ENCODE measurements around the gene PFKM.

The PFKM gene

DNA sequence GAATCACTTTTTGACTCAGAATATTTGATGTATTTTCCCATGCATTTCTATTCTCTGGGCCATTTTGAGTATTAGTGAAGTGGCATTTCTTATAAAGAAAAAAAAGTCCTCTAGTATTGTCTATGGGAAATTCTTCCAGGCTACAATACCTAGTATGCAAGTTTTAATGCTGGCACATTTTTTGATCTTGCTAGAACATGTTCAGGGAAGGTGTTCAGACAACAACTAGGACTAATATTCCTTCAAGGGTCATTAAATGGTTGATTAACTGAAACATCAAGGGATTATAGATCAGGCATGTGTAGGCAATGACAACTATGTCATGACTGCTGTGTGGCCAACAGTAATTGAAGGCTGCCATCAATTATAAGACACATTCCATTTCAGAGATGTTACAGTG, 71.9 kb downstream of the PFKM start:
- no peak for DNase-seq

DNA sequence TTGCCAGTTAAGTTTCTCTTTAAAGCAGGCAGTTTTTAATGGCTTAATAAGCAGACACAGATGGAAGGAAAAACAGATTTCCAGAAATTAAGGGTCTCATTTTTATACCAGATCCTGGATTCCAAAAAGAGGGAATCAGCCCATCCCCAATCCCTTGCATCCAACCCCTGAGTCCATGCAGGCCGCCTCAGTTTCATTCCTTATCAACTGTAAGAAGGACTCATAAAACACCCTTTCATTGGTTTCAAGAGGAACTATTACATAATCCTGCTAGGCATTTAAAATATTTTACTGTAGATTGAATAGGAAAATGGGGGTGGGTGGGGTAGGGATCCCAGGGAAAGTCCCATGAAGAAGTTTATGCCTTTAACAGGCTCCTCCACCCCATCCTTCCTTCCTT, 73.7 kb downstream of the PFKM start:
- no peak for DNase-seq

DNA sequence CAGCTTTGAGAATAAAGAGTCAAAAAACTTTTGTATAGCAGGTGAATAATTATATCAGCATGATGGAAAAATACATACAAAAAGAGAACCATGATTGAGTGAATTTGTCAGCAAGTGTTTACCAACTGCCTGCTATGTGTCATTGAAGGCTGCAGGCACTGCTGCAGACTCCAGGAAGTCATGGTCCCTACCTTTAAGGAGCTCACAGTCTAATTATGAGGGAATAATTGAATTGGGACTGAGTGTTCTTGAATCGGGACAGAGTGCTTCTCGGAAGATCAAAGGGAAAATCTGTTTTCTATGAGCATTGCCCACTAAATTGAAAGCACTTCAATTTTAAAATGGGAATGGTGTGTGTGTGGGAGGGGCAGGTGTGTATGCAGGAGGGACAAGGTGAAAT, 74.5 kb downstream of the PFKM start:
- no peak for DNase-seq

DNA sequence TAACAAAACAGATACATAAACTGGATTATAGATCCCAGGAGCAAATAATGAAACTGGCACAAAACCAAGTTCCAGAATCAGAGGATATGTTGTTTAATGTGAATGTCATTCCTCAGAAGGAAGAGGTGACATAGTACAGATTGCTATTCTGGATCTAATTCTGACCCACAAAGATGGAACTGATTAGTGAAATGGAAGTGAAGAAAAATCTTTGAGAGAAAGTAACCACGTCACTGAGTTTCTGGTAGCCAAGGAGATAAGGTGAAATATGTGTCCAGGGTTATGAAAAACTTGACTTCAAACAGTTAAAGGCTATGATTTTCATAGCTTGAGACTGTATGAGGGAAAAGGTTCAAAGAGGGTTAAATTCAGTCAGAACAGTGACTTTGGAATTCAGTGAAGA, 75.6 kb downstream of the PFKM start:
- DNase-seq, result no peak
